ENCODE data around the gene CROCC2.

The CROCC2 gene

DNA sequence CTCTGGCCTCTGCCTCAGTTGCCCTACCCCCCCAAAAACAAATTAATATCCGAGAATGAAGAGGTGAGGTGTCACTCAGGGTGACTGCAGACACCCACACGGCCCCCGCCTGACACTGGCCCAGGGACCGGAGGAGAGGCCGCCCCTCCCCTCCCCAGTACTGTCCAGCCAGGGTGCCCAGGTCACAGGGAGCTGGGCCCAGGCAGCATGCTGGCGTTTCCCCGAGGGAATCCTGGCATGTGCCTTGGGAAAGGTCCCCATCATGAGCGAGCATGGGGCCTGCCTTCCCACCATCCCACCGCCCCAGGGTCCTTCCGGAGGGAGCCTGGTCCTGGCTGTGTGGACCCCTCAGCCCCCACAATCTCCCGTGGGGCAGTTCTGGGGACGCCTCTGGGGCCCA lies 13.2 kb upstream of the CROCC2 start:
- no peak for DNase-seq

DNA sequence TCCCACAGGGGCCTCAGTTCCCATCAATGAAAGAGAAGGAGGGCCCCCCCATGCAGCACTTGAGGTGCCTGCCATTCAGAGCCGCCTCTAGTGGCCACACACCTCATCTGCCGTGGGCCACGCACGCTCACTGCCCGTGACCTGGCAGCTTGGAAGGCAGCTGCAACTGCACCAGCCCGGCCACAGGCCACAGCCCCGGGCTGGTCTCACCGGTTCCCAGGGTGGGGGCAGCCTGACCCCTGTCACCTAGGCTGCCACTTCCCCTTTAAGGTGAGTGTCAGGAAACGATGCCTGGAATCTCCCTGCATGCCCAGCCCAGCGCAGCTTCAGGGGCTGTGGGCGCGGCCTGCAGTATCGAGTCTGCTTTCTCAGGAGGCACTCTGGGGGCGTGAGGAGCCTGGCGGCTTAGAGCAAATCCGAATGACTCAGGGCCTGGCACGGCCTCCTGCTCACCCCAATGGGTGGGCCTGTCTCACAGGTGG lies 12.7 kb upstream of the CROCC2 start:
- no peak for DNase-seq

DNA sequence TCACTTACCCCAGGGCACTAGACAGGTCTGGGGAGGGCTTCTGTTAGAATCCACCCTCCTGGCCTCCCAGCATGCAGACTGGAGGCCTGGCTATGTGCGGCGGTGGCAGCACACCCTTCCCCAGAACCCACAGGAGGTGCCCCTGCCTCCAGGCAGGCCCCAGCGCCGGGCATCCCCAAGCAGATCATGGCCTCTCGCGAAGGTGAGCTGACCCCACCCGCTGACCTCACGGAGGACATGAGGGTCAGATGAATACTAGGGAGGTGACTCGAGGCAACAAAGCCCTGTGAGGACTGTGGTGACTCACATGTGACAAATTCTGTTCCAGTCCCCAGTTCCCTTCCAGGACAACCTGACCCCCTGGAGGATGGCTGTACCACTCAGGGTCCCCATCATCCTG lies 12.1 kb upstream of the CROCC2 start:
- no peak for DNase-seq

DNA sequence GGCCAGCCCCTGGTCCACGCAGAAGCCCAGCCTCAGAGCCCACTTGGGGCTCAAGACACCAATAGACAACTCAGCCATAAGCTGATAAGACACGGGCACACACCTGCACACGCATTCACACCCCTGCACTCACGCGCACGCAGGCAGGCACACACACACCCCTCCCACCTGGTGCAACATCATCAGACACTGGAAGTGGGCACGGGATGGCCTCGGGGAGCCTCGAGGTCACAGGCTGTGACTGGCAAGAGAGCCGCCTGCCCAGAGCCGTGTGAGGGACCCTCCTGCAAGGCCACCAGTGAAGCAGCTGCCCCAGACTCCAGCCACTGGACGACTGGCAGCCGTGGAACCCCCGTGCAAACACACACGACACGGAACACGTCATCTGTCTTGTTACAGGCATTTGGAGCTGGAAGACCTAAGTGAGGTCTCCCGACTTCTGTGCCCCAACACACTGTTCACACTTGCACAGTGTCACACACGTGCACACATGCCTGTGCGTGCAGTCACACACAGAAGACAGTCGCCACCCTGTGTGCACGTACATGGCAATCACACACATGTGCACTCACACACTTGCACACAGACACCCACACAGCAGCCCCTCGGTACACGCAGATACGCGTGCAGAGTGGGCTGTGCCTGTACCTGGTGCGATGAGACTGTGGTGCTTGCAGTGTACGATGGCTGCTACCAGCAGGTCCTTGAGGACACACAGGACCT lies 11.1 kb upstream of the CROCC2 start:
- no peak for DNase-seq

DNA sequence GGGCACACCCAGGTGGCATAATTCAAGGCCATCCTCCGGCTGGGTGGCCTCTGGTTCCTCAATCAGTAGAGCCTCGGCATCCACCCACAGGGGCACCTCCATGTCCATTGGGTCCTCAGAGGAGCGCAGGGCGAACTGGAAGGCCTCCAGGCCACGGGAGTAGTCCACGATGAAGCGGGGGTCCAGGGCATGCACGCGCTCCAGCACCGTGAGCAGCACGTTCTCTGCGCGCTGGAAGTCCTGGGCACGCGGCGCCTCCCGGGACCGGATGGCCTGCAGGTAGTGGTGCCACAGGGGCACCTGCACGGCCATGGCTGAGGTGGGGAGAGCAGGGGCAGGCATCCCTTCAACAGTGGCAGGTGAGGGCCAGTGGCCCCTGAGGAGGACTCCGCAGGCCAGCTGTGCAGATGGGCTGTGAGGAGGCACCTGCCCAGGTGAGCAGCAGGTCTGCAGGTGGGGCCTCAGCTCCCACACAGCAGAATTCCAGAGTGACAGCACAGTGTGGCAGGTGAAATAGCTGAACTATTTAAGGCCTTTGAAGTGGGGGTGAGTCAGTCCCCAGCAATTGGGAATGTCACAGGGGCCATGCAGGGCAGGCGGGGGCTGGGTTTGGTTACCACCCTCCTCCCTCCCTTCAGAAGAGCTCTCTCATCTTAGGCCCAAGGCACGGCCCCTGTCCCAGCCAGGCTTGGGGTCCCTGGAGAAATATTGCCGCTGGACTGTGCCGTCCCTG lies 10.3 kb upstream of the CROCC2 start, which contains the start of gene MAB21L4:
TSS of gene MAB21L4 (minus strand) at position 501 of the 733 bp plus-strand sequence. CDS start at position 342, 159 bp downstream.
- no peak for DNase-seq

DNA sequence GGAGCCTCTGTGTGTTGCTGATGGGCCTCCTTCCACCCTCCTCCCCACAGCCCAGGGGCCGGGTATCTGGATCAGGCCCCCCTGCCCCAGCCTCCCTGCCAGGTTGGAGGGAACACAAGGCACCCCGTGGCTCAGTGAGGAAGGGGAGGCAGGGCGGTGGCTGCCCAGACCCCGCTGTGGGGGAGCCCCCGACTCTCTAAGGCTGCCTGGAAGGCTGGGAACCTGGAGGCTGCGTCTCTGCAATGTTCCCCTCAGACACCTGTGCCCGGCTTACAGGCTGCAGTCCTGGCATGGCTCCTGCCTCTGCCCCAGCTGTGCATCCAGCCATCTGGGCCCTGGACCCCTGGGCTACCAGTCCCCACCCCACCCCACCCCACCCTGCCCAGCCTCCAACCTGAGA lies 9.7 kb upstream of the CROCC2 start:
- DNase-seq: no peak

DNA sequence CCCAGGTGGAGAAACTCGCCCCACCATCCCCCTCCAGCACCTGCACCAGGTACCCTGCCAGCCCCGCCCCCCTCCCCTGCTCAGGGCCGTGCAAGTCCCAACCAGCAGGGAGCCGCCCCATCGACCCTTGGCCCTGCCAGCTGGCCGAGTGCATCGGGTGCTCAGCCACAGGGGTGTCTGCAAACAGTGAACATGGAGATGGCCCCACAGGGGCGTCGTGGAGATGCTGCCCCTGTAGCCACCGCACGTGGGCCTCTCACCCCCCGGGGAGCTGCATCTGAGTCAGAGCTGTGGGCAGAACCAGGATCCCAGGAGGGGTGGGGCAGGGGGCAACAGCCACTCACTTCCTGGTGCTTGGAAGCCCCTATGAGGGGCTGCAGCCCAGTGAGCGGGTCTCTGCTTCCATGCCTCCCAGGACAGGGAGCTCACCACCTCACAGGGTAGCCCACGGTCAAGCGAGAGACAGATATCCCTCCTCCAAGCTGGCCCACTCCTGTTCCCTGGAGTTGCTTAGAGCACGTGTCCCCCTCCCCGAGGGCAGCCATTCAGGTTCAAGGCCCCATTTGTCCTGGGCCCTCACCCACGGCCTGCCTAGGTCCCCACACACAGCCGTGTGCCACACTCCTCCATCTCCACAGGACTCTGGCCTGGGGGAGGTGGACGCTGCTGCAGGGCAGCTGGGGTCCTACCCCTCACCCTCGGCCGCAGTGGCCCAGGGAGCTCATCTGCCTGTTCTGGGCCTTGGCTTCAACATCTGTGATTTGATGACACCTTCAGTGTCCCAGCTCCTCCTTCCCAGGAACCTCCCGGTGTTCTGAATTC lies 9.1 kb upstream of the CROCC2 start:
- no peak for DNase-seq

DNA sequence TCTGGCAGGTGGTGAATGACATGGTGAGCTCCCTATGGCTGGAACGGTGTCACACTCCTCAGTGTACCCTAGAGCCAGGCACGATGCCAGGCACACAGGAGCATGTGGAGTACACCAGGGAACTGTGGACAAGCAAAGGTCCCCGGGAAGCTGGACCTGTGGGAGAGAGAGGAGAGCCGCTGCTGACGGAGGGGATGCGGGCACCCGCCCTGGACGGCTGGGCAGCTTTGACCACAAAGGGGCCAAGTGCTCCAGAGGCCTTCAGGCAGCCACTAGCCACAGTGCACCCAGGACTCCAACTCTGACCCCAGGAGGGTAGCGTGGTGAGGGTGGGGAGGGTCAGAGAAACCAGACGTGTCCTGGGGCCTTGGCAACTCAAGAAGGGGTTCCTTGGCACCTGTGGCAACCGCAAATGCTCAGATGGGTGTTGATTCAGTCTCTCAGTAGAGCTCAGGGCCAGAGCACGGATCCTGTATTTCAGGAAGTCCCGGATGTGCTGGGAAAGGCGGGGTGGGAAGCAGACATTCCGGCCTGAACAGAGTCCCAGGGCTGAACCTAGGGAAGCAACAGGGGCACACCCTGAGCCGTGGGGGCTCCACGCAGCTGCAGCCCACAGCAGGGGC lies 7.9 kb upstream of the CROCC2 start:
- DNase-seq: no peak

DNA sequence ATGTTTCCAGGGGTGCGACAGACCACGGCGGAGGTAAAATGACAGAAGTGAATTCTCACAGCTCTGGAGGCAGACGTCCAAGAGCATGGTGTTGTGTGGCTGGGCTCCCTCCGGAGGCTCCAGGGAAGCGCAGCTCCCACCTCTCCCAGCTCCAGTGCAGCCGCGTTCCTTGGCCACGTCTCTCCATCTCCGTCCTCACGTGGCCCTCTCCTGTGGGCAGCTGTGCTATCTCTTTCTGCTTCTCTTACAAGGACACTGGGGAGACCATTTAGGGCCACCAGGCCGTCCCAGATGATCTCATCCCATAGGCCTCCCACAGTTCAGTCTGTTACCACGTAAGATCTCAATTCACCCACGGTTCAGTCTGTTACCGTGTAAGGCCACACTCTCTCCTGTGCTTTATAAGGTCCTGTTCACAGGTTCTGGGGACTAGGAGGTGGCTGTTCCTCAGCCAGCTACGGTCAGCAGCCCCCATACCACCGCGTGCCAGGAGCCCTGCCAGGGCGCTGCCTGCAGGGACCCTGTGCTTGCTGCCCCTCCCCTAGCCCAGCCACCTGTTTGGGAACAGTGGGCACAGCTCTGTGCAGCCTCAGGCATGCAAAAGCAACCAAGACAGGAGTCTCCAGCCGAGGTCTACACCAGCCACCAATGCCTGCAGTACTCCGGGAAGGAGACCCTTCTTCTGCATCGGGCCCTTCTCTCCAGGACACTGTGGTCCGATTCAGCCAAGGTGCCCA lies 7.2 kb upstream of the CROCC2 start:
- no peak for DNase-seq

DNA sequence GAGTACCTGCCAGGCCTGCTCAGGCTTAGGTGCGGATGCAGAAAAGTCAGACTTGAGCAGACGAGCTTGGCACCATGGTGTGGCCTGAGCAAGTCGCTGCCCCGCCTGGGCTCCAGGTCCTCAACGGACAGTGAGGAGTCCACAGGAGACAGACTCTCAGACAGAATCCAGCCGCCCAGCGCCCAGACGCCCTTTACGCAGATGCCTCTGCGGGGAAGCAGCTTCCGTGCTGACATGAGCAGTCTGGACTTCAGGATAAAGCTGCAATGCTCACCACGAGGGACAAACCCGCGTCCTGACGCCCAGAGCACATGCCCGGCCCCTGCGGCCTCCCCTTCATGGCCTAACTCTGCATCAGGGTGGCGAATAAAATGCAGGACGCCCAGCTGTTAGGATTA lies 6.7 kb upstream of the CROCC2 start:
- DNase-seq: no peak

DNA sequence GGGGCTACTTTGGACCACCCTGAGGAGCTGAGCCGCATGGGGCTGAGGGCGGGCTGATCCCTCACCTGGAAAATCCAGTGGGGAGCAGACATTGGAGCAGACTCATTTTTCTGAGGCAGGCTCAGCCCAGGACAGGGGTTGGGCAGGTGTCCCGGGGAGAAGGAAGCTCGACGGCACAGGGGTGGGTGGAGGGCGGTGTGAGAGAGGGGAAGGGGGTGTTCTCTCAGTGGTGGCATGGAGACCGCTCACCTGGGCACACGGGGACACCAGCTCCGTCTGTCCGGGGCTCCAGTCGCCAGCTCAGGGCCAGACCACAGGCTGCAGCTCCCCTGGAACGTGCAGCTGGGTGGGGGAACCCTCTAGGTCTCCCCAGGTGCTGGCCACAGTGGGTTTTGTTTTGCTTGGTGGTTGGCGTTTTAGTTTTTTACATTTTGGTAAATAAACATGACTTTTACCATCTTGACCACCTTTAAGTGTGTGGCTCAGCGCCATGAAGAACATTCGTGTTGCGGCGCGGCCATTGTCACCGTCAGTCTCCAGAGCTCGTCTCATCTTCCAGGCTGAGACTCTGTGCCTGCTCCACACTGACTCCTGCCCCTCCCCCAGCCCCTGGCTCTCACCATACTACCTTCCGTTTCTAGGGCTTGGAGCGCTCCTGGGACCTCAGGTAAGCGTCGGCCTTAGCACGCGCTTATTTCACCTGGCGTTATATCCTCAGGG lies 5.8 kb upstream of the CROCC2 start:
- no peak for DNase-seq

DNA sequence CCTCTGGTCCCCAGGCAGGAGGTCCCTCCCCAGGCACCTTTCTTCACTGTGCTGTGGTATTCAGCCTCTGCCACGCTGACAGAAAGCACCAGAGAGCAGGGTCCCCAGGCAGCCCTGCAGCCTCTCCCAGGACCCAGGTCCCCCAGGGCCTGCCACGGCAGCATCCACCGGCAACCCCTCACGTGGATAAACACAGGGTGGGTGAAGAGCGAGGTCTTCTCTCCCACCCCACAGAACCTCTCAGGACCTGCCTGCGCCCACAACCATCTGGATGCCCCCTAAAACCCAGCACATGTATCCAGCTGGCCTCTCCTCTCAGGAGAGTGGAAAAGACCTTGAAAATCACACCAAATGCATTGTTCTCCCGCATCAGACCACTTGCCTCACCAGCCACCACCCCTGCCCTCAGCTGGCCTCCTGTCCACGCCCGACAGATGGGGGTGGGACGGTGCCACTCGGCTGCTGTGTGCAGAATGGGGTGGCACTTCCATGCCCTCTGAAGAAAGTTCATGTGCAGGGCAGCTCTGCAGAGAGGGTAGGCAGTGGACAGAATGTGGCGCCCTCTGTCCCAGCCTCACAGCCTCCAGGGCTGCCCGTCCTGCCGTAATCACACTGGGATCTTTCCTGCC lies 4.0 kb upstream of the CROCC2 start:
- DNase-seq: no peak

DNA sequence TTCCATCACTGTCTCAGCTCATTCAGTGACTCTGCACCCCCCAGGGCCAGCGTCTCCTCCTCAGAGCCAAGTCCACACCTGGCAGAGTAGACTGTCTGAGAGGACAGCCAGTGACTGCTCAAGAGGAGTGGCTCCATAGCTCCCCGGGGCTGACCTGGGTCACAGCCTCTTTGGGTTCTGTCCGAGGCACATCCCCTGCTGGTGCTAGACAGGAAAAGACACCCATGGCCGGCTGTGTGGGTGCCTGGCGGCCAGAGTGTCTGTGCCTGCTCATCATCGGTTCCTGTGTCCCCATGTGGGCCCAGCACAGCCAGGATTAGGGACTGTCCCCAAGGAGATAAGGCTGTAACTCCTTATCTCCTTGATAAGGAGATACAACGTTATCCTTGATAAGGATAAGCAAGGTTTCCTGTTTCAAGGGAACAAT lies 3.5 kb upstream of the CROCC2 start:
- no peak for DNase-seq

DNA sequence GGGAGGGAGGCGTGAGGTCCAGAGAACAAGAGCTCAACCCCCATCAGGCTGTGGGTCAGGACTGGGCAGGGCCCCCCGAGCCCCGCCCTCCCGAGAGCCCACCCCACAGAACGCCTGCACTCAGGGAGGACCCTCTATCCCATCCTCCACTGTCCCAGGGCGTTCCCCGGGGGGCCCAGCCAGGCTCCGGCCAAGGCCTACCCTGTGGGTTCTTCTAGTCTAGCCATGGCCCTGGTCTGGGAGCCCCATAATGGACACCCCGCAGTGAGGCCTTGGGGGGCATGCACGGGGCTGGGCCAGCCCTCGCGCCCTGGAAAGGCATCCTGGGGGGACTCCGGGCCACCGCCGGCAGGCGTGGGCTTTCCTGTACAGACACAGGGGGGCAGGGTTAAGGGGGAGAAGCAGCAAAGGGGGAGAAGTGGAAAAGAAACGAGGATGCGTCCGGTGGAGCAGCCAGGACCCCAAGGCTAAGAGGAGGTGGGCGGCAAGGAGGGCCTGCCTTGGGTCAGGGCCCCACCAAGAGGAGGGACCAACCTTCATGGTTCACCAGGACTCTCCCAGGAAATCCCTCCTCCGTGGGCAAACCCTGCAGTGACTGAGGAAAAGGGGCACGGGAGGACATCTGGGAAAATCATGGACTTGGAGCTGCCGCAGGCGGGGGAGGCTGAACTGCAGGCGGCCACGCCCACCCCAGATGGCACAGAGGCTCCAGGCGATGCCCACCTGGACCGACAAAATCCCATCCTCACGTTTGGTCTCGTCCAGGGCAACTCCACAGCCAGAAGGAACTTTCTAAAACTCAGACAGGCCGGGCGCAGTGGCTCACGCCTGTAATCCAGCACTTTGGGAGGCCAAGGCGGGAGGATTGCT lies 2.7 kb upstream of the CROCC2 start:
- no peak for DNase-seq

DNA sequence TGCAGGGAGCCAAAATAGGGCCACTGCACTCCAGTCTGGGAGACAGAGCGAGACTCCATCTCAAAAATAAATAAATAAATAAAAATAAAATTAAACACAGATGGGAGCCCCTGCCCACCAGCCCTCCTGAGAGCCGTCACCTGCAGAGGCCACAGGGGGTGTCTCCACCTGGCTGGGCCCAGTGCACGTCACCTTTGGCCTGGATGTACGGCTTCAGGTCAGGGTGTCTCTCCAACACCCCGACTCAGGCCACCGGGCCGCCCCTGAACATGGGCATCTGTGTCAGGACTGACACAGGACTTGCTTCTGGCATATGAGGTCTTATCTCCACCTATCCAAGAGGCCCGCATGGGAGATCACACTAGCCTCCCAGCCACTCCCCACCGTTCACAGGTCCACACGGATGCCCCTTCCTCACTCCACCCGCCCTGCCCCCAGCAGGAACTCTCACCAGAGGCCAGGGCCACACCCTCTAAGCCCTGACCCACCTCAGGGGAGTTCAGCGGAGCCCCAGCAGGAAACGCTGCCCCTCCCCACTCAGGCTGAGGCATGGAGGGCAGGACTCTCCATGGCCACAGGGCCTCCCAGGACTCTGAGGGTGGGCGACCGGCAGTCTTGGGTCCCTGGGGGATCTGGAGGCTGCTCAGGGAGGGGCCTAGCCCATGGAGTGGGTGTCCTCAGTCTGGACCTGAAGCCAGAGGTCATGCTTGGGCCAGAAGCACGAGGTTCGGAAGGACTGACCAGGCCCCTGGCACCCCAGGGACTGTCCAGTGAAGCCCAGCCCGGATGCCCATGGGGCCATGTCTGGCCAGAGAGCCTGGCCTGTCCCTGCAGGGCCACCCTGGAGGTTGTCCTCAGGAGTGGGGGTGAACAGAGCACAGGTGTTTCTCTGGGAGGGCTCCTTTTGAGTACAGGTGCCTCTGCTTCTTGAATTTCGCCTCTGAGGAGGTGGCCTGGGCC lies 1.6 kb upstream of the CROCC2 start:
- DNase-seq: no peak

DNA sequence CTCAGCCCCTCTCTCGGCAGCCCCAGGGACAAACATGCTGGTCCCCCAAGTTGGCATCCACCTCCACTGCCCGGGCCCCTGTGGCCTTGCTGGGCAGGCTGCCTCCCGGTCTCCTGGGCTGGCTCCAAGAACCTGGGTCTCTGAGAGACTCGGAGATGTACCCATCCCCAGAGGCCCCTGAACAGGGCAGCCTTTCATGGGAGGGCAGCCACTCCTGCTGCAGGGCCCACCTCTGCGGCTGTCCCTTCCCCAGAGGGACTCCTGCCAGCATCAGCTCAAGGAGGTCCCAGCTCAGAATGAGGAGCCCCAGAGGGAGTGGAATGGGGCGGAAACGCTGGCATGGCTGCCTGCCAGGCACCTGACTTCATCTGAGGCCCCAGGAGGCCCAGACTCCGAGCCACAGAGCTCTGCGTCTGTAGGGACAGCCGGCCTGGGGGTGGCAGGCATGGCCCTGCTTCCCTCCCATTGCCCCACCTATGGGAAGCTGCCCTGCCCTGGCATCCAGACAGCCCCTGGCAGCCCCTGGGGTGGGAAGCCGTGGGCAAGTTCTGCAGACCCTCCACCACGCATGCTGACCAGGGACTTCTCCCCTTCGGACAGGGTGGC lies 857 bp upstream of the CROCC2 start:
- DNase-seq: no peak

DNA sequence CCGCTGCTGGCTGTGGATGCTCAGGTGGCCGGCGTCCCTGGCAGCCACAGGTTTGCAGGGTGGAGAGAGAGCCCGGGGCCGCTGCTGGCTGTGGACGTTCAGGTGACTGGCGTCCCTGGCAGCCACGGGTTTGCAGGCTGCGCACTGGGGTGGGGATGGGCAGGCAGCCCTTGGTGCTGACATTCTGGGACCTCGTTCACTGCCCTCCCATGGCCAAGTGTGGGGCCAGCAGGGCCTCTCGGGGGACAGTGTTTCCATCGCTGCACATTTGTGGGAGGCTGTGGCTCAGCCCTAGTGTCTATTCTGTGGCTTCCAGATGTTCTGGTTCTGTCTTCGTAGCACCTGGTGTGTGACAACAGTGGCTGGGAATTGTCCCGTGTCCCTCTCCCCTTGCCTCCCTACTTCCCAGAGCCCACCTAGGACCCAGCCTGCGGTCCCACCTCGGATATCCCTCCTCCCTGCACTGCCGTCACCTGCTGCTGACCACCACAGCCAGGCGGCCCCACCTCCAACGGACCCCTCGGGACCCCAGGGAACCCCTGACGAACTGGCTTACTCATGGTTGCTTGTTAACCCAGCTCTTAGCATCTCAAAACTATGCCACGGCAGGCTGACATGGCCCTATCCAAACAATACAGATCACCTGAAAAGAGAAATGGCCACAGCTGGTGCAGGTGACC lies 915 bp downstream of the CROCC2 start:
- no peak for DNase-seq
